Left lobe of liver (tissue), 2 donors: Measurements from ENCODE around the gene CFAP251. TPM values are rescaled to one million over a fixed set of nuclear protein-coding genes. Genes with fewer than 3 reads are reported as not detected.
"Not testable (repeated sequence)": the region's sequence is repeated elsewhere in the genome, so short reads cannot be mapped to it uniquely, and the experiment has no call there.

Source experiments
- ATAC-seq: fragments of 200-7000 bp; cut with Tn5 transposase; one replicate; pipeline ENCODE4 v1.9.1; 2020; ENCODE audit warnings: mild to moderate bottlenecking, moderate library complexity
- DNase-seq: peaks from one replicate; pipeline ENCODE4 v3.0.0-alpha.2; 2020; ENCODE audit warnings: low spot score
- total RNA-seq: library from RNA; stranded (reverse); gene quantifications from one replicate; pipeline ENCODE4 v1.2.1, GENCODE V29; 2021
- donor health status: DM: no; HTN: no; CAD: no; lungs with moderate emphysema.
- donor health status: DM: no; HTN: yes; CAD: no.

Gene CFAP251
- total RNA-seq, 1 donor from 2014 or later: 2.2 TPM

DNA sequence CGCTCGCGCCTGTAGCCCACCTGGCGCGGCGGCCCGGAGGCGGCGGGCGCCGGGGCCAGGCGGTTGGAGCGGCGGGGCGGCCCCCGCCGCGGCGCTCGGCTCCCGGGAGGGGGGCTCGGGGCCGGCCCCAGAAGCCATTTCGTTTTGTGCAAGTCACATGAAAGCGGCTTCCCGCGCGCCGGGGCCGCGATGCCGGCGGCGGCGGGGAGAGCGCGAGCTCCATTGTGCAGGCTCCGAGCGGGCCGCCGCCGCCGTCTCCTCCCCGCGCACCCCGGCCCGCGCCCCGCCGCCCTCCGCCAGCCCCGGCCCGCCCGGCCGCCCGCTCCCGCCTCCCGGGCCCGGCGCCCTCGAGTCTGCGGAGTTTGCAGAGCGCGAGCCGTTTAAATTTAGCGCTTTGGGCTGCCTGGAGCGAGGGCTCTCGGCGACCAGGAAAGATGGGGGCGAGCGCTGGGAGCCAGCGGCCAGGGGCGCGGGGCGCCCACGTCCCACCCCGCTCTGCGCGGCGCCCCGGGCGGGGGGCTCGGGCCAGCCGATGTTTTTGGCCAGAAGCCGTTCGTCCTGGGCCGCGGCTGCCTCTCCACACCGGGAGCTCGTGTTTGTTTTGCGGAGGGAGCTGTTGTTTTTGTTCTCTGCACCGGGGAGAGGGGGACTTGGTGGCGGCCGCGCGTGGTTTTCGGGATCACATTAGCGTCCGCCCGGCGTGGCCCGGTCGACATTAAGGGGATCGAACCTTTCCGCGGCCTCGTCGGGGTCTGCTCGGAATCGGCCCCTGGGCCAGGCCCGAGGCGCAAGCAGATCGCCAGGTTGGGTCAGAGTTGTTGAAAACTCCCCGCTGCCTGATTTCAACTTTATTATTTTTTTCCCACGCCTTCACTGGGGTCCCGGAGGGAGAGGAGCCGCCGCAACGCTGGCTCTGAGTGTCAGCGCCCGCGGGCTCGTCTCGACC lies 104.3 kb downstream of the CFAP251 start:
- DNase-seq (no peak), ATAC-seq (peak; percentile 18)

DNA sequence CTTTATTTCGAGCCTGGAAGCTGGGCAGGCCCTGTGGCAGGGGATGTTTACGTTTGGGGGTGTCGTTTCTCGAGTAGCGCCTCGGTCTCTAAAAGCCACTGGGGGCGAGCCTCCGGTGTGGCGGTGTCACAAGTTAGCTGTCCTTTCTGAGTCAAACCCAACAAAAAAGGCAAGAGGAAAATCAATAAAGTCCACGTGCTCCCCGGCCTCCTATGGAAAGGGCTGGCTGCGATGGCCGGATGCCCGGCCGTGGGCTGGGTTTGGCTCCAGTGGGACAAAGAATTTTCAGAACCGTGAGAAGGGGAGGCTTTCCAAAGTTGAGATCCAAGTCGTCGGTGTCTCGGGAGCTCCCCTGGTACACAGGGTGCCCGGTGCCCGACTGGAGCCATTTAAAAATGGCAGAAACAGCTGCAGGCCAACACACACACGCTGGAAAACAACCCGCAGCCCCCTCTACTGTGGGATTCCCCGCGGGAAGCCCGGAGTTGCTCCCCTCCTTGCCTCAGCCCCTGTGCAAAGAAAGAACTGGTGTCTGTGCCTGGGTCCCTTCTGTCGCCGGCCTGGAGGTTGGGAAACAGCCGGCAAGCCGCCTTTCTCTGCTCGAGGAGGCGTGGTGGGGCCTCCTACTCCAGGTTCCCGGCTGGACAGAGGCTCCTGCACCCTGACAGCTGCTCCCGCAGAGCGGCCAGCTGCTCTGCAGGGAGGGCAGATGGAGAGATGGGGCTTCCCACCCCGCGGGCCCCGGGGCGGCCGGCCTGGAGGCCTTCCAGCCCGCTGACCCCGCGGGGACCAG lies 105.1 kb downstream of the CFAP251 start:
- ATAC-seq (peak; percentile 74), DNase-seq (peak; percentile 94)

GRCh38 chr12:122024132-122024785 lies 105.9 kb downstream of the CFAP251 start:
- peak; percentile 23 for ATAC-seq
- DNase-seq: peak; percentile 58

DNA sequence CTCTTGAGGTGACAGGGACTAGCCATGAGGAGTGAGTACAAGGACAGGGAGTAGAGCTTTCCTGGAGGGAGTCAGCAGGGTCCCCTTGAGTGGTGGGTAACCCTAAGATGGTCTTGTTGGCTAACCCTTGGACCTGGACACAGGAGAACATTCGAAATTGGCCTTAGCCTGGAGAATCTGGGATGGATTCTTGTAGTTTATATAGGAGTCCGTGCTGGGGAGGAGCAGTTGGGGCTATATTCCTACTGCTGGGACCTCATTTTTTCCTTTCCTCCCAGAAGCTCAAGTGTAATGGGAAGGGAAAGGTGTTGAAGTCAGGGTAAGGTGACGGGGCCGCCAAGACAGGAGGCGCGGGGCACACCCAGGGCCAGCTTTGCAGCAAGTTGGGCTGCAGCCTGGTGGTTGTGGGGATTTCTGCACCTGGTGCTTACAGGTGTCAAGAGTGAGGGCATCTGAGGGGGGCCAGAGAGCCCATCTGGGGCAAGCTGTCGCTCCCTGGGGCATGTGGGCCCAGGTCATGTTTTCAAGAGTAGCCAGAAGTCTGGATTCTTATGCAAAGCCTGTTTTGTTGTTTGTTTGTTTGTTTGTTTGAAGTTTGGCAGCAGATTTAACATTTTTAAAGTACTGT lies 108.4 kb downstream of the CFAP251 start:
- DNase-seq (no peak), ATAC-seq (no peak)

DNA sequence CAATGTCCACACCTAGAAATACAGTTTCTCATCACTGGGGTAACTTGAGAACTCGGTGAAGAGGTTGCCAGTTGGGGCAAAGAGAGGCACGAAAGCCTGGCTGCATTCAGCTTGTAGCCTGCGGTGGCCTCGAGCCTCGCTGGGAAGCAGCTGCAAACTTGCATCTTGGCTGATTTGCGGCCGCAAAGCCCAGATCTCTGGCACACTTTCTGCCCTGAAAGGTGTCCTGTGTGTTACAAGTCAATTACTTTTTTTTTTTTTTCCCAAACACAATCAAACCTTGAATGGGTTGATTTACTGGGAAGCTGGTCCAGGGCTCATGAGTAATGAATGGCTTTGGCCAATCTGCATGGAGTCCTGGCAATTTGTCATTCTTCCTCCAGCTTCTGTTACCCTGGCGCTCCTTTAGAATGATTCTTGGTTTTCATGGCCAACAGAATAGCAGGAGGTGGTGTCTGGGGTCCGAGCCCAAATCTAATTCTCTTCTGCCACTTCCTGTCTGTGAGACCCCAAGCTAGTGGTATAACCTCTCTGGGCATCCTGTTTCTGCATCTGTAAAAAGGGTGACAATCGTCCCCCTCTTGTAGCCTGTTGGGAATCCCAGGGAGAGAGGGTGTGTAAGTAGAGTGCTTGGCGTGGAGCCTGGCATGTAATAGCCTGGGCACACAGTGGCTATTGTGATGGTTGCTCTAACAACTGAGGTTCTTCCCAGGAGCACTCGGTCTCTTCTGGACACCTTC lies 109.9 kb downstream of the CFAP251 start:
- DNase-seq (no peak), ATAC-seq (no peak)

DNA sequence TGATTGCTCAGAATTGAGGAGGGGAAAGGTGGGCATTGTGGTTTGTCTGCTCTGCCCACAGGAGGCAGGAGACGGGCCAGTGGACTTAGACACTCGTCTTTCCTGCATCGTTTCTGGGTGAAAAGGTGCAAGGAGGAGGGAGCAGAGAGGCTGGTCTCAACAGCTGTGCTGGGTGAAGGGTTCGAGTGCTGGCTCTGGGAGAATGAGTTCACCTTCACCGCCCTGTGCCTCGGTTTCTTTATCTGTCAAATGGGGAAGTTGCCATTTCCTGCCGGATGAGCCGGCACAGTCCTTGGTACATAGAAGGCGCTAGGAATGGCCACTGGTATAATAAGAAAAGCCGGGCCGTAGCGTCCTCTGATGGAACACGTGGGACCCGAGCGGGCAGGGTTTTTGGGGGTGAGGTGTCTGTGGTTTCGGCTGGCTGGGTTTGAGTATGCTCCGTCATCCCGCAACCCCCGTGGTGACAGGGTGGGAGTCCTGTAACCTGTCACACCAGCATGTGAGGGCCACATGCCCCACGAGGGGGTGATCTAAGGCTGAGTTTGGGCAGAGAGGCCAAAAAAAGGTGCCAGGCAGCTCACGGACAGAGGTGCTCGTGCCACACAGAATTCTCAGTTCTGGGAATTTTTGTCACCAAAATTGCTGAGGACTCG lies 110.6 kb downstream of the CFAP251 start:
- DNase-seq (no peak), ATAC-seq (peak; percentile 20)

- ATAC-seq: peak; percentile 31
- no peak for DNase-seq
Observed at GRCh38 chr12:122029620-122030423, 111.4 kb downstream of the CFAP251 start.

GRCh38 chr12:122030424-122031035 lies 112.1 kb downstream of the CFAP251 start:
- DNase-seq (no peak), ATAC-seq (no peak)

- peak; percentile 87 for ATAC-seq
- DNase-seq: peak; percentile 61
Observed at GRCh38 chr12:122031342-122032216, 113.2 kb downstream of the CFAP251 start.

DNA sequence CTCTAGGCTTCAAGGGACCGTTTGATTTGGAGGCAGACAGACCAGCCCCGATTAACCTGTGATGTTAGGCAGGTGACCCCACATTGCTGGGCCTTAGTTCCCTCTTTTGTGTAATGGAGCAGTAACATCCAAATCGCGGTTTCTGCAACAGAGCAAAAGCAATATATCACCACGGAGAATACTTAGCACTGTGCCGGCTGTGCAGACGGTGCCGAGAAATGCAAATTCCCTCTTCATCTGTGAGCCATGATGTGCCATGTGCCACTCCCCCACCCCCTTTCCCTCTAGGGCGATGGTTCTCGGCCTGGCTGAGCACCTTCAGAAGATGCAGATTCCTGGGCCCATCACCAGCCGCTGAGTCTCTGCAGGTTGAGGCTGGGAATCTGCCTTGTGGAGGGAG lies 114.2 kb downstream of the CFAP251 start:
- ATAC-seq (no peak), DNase-seq (no peak)

DNA sequence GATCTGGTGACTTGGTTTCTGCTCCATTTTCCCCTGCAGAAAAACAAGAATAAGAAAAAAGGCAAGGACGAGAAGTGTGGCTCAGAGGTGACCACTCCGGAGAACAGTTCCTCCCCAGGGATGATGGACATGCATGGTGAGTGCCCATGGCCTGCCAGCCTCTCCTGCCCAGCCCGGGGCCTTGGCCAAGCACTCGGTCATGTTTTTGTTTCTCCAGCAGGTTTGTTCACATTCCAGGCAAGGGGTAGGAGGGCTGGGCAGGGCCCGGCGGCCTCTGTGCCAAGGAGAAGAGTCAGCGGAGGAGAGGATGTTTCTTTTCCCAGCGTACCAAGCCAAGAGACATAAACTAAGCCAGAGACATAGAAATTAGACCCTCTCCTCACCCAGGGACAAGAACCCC lies 116.9 kb downstream of the CFAP251 start:
- ATAC-seq (no peak), DNase-seq (no peak)

DNA sequence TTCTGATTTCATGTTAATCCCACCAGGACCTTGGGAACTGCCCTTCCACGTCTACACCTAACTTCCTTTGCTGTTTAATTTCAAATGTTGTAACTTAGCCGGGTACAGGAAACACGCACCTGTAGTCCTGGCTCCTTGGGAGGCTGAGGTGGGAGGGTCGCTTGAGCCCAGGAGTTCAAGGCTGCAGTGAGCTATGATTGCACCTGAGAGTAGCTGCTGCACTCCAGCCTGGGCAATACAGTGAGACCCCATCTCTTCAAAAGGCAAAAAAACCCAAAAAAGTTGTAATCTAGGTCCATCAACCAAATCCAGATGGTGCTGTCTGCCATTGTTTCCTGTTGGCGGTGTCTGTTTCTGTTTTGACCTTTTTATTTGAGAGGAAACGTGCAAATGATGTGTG lies 117.8 kb downstream of the CFAP251 start:
- DNase-seq: no peak
- ATAC-seq: no peak

DNA sequence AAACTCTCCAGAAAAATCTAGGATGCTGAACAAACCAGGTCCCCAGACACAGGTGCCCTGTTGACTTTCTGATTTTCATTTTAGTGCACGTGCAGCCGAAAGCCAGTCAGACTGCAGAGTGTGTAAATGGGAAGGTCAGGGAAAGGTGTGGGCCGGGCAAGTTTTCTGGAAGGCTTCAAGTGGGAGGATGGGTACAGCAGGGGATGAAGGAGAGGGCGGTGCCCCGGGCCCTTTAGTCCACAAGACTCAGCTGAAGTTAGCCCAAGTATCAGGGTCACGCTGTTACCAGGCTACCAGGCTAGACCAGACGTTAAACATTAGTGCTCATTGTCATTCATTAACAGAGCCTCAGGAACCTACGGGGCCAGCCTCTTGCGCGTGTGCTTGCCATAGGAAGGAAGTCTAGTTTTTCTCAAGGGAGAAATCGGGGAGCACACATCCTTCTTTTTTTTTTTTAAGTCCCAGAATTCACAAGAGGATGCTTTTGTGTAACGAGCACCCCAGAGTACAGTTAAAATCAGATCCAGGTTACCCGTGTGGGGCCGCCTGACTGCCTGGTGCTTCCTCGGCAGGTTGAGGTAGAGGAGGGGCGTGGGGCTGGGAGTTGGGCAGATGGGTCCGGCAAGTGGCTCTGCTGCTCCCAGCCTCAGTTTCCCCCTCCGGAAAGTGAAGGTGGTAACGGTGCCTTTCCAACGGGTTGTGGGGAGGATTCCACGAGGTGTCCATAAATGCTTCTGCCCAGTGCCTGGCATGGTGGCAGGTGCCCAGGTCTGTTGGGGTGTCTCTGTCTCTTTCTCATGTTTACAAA lies 122.4 kb downstream of the CFAP251 start:
- peak; percentile 93 for ATAC-seq
- DNase-seq: peak; percentile 69

- DNase-seq, ATAC-seq: not testable (repeated sequence)
Observed at GRCh38 chr12:122041458-122041857, 123.1 kb downstream of the CFAP251 start.

DNA sequence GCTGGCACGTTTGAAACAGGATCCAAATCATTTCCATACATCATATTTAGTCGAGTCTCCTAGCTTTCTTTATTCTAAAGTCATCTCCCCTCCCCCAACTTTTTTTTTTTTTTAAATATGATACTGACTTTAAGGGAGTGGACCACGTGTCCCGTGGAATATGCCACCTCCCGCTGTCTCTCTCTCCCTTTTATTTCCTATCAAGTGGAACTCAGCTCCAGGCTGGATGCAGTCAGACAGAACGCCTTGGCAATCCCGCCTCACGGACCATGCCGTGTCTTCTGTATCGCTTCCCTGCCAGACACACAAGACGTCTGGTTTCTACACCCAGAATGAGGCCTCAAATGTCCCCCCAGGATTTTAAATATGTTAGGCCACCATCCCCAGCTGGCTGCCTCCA lies 124.5 kb downstream of the CFAP251 start:
- DNase-seq (no peak), ATAC-seq (no peak)

- ATAC-seq (no peak), DNase-seq (no peak)
Observed at GRCh38 chr12:122043476-122043875, 125.1 kb downstream of the CFAP251 start.
